DOHH2 (cell line): ENCODE data around the gene RRM2.

Source experiments
- H3F3A ChIP-seq: fragments of 200-600 bp; sonication (generic), shearing (Covaris generic); 2 replicates; pipeline ENCODE4 v1.6.0; 2016; ENCODE audit warnings: antibody characterized with exemption, mild to moderate bottlenecking; ENCODE audit not compliant: control insufficient read depth, insufficient read depth
- H3K27ac ChIP-seq: fragments of 200-600 bp; sonication (generic); 2 replicates; pipeline ENCODE4 v1.5.1; 2014; ENCODE audit warnings: low read depth, mild to moderate bottlenecking, low read length, moderate library complexity
- H3K27me3 ChIP-seq: fragments of 200-600 bp; sonication (generic); 2 replicates; pipeline ENCODE4 v1.6.1; 2014; ENCODE audit warnings: mild to moderate bottlenecking, low read length, mixed read lengths; ENCODE audit not compliant: control insufficient read depth
- H3K36me3 ChIP-seq: fragments of 200-600 bp; sonication (generic); 2 replicates; pipeline ENCODE4 v1.6.1; 2014; ENCODE audit warnings: mild to moderate bottlenecking, low read length, moderate library complexity, mixed read lengths; ENCODE audit not compliant: control insufficient read depth
- H3K4me1 ChIP-seq: fragments of 200-600 bp; sonication (generic); 2 replicates; pipeline ENCODE4 v1.6.1; 2014; ENCODE audit warnings: mild to moderate bottlenecking, low read length, mixed read lengths; ENCODE audit not compliant: control insufficient read depth
- H3K4me2 ChIP-seq: fragments of 200-600 bp; sonication (generic); 2 replicates; pipeline ENCODE4 v1.6.0; 2014; ENCODE audit warnings: mild to moderate bottlenecking, low read length, moderate library complexity
- H3K4me3 ChIP-seq: fragments of 200-600 bp; sonication (generic); 2 replicates; pipeline ENCODE4 v1.5.1; 2014; ENCODE audit warnings: mild to moderate bottlenecking, low read length, mixed read lengths
- H3K79me2 ChIP-seq: fragments of 200-600 bp; sonication (generic); 2 replicates; pipeline ENCODE4 v1.6.1; 2014; ENCODE audit warnings: mild to moderate bottlenecking, low read length, mixed read lengths; ENCODE audit not compliant: control insufficient read depth
- H3K9me2 ChIP-seq: fragments of 200-600 bp; sonication (generic); replicated peaks from 2 replicates; pipeline ENCODE4 v1.6.1; 2014; ENCODE audit warnings: mild to moderate bottlenecking, low read length, mixed read lengths; ENCODE audit not compliant: control insufficient read depth
- H3K9me3 ChIP-seq: fragments of 200-600 bp; sonication (generic); 2 replicates; pipeline ENCODE4 v1.6.1; 2014; ENCODE audit warnings: antibody characterized with exemption, low read length, mixed read lengths; ENCODE audit not compliant: control insufficient read depth, insufficient read depth
- H4K20me1 ChIP-seq: fragments of 200-600 bp; sonication (generic); 2 replicates; pipeline ENCODE4 v1.6.0; 2014; ENCODE audit warnings: low read depth, mild to moderate bottlenecking, antibody characterized with exemption, low read length, moderate library complexity; ENCODE audit not compliant: control insufficient read depth, insufficient read depth
- CTCF ChIP-seq: fragments of 200-600 bp; sonication (generic); IDR thresholded peaks from one replicate; pipeline ENCODE4 v1.5.1; 2014; ENCODE audit warnings: antibody characterized with exemption, mild to moderate bottlenecking, low read depth, low read length; ENCODE audit not compliant: poor library complexity, severe bottlenecking
- EZH2phosphoT487 ChIP-seq: fragments of 200-600 bp; sonication (generic); IDR thresholded peaks from 2 replicates; pipeline ENCODE4 v1.6.1; 2017; ENCODE audit warnings: borderline replicate concordance, mild to moderate bottlenecking, antibody characterized with exemption, low read length, moderate library complexity, mixed read lengths

Gene RRM2

GRCh38 chr2:10170256-10170655, 47.7 kb downstream of the RRM2 start:
- Histone ChIP-seq H4K20me1 (no peaks in the 10 kb centered on the region), H3K79me2 (no peaks in the 10 kb centered on the region), H3K9me3 (no peaks in the 10 kb centered on the region), H3K4me2 (no peak overlapping the region), H3K9me2 (no peaks in the 10 kb centered on the region), H3K36me3 (no peaks in the 10 kb centered on the region), H3K4me3 (no peak overlapping the region), H3K27me3 (no peaks in the 10 kb centered on the region), H3K4me1 (no peaks in the 10 kb centered on the region), H3F3A (no peaks in the 10 kb centered on the region), H3K27ac (no peak overlapping the region)
- TF ChIP-seq EZH2phosphoT487 = no peak

DNA sequence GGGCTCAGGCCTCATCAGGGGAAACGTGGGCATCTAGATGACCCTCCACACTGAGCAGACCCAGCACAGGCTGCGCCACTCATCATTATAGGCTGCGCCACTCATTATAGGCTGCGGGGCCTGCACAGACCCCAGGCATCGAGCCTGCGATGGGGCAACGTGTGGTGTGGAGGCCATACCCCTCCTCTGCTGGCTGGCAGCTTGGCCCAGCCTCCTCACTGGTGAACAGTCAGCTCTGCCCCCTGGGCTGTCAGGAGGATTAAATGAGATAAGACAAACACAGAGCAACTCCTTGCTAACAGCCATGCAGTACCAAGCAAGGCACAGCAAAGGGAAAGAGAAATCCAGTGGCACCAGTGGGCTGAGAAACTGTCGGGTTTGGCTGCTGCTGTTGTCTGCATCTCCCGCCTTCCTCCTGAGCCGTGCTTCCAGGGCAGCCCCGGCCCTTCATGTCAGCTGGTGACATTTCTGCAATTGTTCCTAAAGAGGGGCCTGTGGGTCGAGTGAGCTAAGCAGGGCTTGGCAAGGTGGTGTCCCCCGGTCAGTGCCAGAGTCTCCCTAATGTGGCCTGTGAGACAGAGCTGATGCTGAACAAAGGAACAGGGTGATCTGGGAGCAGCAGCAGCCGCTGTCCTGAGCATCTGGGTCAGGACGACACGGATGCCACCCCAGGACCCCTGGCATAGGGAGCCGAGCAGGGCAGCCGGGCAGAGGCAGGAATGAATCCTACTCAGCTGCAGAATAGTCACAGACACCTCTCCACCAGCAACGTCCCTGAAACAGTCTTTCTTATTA, 48.7 kb downstream of the RRM2 start:
- H3F3A ChIP-seq = no peaks in the 10 kb centered on the region
- no peak for TF ChIP-seq CTCF
- TF ChIP-seq EZH2phosphoT487 = no peak
- no peak overlapping the region for H3K4me2 ChIP-seq
- no peaks in the 10 kb centered on the region for H4K20me1 ChIP-seq
- H3K9me2 ChIP-seq = no peaks in the 10 kb centered on the region
- no peaks in the 10 kb centered on the region for H3K27me3 ChIP-seq
- H3K27ac ChIP-seq = no peak overlapping the region
- no peaks in the 10 kb centered on the region for H3K9me3 ChIP-seq
- no peak overlapping the region for H3K4me3 ChIP-seq
- no peaks in the 10 kb centered on the region for H3K36me3 ChIP-seq
- H3K4me1 ChIP-seq = no peaks in the 10 kb centered on the region
- H3K79me2 ChIP-seq = no peaks in the 10 kb centered on the region

DNA sequence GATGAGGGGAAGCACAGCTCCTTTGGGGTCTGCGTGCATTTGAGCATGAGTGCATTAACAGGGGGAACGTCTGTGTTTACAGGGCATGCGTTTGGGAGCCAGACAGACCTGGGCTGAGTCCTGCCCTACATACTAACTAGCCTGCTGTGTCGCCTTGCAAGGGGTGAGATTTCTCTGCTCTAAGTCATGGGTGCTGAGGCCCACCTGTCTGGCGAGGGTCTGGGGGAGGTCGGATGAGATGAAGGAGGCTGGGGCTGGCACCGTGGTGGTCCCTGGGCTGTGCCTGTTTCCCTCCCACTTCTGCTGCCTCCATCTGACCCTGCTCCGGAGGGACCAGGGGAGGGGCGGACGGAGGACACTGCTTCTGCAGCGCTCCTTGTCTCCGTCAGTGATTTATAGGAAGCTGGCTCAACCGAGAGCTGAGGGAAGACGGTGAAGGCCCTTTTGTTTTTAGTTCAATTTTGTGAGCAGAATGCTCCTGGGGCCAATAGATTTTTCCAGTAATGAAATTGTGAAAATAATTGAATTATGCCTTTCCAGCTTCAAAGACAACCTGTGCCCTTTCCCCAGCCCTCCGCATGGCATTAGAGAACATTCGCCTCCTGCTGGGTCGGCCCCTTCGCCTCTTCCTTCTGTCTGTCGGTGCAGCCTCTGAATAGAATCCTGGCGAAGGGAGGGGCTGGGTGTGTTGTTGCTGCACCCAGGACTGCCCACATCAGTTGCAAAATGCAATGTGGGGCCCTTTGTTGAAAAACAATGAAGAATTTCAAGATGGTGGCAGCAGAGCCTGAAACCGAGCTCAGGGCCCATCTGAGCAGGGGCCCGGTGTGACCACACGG, 49.7 kb downstream of the RRM2 start:
- no peak for TF ChIP-seq CTCF
- TF ChIP-seq EZH2phosphoT487 = no peak
- no peaks in the 10 kb centered on the region for H3K9me3 ChIP-seq

More for the DNA sequence above, 49.7 kb downstream of the RRM2 start:
- Histone ChIP-seq H3K27ac (no peak overlapping the region), H3K27me3 (no peaks in the 10 kb centered on the region), H3F3A (no peaks in the 10 kb centered on the region), H3K36me3 (no peaks in the 10 kb centered on the region), H3K4me3 (no peak overlapping the region), H3K79me2 (no peaks in the 10 kb centered on the region), H3K4me2 (no peak overlapping the region), H3K9me2 (no peaks in the 10 kb centered on the region), H3K4me1 (no peaks in the 10 kb centered on the region), H4K20me1 (no peaks in the 10 kb centered on the region)
